Ishikawa (cell line): ENCODE measurements around the gene IL18BP.

Experiments used
- CEBPB ChIP-seq: IDR thresholded peaks from 2 replicates; pipeline ENCODE4 v1.6.1; 2012
- CREB1 ChIP-seq: IDR thresholded peaks from 2 replicates; pipeline ENCODE4 v1.6.1; 2012; ENCODE audit warnings: low read depth
- EGR1 ChIP-seq: IDR thresholded peaks from 2 replicates; pipeline ENCODE4 v1.6.1; 2012
- EP300 ChIP-seq: IDR thresholded peaks from 2 replicates; pipeline ENCODE4 v1.6.1; 2012; ENCODE audit warnings: borderline replicate concordance
- FOXM1 ChIP-seq: IDR thresholded peaks from 2 replicates; pipeline ENCODE4 v1.6.1; 2012; ENCODE audit warnings: low read depth, borderline replicate concordance
- MAX ChIP-seq: IDR thresholded peaks from 2 replicates; pipeline ENCODE4 v1.6.1; 2012
- NFIC ChIP-seq: IDR thresholded peaks from 2 replicates; pipeline ENCODE4 v1.6.1; 2012
- RAD21 ChIP-seq: IDR thresholded peaks from 2 replicates; pipeline ENCODE4 v1.6.1; 2012; ENCODE audit warnings: low read depth
- REST ChIP-seq: IDR thresholded peaks from 2 replicates; pipeline ENCODE4 v1.6.1; 2012; ENCODE audit warnings: low read depth, mild to moderate bottlenecking
- TAF1 ChIP-seq: IDR thresholded peaks from 2 replicates; pipeline ENCODE4 v1.6.1; 2012; ENCODE audit warnings: low read depth, mild to moderate bottlenecking
- TCF12 ChIP-seq: IDR thresholded peaks from 2 replicates; pipeline ENCODE4 v1.6.1; 2012; ENCODE audit warnings: low read depth
- TEAD4 ChIP-seq: IDR thresholded peaks from 2 replicates; pipeline ENCODE4 v1.6.1; 2012
- USF1 ChIP-seq: IDR thresholded peaks from 2 replicates; pipeline ENCODE4 v1.6.1; 2012
- YY1 ChIP-seq: IDR thresholded peaks from 2 replicates; pipeline ENCODE4 v1.6.1; 2012; ENCODE audit warnings: low read depth
- ZBTB7A ChIP-seq: IDR thresholded peaks from 2 replicates; pipeline ENCODE4 v1.6.1; 2012; ENCODE audit warnings: low read depth

IL18BP gene

DNA sequence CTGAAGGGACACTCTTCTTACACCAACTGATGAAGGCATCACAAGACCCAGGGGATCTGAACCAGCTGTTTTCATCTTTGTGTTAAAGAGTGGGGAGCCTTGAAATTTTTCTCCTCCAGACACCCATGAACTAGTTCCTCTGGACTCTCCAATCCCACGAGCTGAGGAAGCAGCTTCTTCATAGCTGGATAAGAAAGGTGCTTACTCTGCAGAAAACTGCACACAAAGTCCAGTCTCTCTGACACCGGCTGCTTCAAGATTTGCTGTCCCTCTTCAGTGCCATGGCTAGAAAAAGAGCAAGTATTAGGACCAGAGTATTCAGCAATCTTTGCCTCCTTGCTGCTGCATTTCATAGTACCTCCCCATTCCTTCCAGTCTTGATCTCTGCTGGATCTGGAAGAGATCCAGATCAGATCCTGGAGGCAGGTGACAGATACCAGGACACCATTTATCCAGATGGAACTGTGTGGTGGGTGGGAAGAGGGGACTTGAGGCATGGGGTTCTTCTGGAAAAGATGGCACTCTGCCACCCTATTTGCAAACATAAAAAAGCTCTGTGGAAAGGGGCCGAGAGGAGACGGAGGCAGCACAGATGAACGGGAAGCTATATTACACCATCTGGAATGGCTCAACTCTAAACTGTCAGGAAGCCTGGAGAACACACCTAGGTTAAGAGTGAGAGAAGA lies 25.5 kb downstream of the IL18BP start:
- TF ChIP-seq EP300: no peak
- TF ChIP-seq TAF1: no peak
- TF ChIP-seq CREB1: no peak
- no peak for TF ChIP-seq MAX
- TF ChIP-seq REST: no peak
- TF ChIP-seq USF1: no peak
- TF ChIP-seq CEBPB: no peak
- TF ChIP-seq FOXM1: no peak
- no peak for TF ChIP-seq ZBTB7A
- no peak for TF ChIP-seq TCF12
- no peak for TF ChIP-seq RAD21

DNA sequence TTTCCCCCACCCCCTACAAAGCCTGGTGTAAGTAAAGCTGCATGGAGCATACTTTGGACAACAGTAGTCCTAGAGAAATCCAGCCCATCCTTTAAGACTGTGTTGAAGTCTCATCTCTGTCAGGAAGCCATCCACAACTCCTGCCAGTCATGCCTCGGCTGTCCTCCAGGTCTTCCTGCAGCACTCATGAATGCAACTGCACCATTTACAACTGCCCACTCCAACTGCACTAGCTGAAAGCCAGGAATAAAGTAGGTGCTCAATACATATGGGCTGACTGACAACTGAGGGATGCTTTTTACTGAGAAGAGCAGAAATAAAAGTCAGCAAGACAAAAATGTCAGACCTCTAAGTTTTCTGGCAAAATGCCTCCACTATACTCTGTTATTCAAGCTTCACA lies 27.4 kb downstream of the IL18BP start:
- TF ChIP-seq ZBTB7A (no peak), USF1 (no peak), EP300 (no peak), TAF1 (no peak), FOXM1 (no peak), TCF12 (no peak), TEAD4 (no peak), MAX (no peak), YY1 (no peak), NFIC (no peak), CREB1 (no peak), RAD21 (no peak)

- no peak for TF ChIP-seq REST
- TF ChIP-seq ZBTB7A: no peak
- TF ChIP-seq RAD21: no peak
- no peak for TF ChIP-seq USF1
- no peak for TF ChIP-seq FOXM1
- no peak for TF ChIP-seq CREB1
- TF ChIP-seq NFIC: no peak
- TF ChIP-seq TAF1: no peak
Measured at GRCh38 chr11:72030472-72031045, 31.9 kb downstream of the IL18BP start.

- TF ChIP-seq FOXM1: no peak
- no peak for TF ChIP-seq EP300
- no peak for TF ChIP-seq CEBPB
- no peak for TF ChIP-seq REST
- no peak for TF ChIP-seq ZBTB7A
- TF ChIP-seq TEAD4: no peak
- no peak for TF ChIP-seq EGR1
- no peak for TF ChIP-seq NFIC
Measured at GRCh38 chr11:72036687-72037086, 38.0 kb downstream of the IL18BP start.
